KG1 (cell line): Measurements from ENCODE around the gene MAD1L1.

Experiments used
- DNase-seq: peaks from one replicate; lab custom pipeline; 2025; lab: John Stamatoyannopoulos, UW

Gene MAD1L1

GRCh38 chr7:1923409-1924257 is 309.1 kb downstream of the MAD1L1 start:
- DNase-seq, result no peak

- no peak for DNase-seq
Observed at GRCh38 chr7:1922870-1923236, 309.9 kb downstream of the MAD1L1 start.

DNA sequence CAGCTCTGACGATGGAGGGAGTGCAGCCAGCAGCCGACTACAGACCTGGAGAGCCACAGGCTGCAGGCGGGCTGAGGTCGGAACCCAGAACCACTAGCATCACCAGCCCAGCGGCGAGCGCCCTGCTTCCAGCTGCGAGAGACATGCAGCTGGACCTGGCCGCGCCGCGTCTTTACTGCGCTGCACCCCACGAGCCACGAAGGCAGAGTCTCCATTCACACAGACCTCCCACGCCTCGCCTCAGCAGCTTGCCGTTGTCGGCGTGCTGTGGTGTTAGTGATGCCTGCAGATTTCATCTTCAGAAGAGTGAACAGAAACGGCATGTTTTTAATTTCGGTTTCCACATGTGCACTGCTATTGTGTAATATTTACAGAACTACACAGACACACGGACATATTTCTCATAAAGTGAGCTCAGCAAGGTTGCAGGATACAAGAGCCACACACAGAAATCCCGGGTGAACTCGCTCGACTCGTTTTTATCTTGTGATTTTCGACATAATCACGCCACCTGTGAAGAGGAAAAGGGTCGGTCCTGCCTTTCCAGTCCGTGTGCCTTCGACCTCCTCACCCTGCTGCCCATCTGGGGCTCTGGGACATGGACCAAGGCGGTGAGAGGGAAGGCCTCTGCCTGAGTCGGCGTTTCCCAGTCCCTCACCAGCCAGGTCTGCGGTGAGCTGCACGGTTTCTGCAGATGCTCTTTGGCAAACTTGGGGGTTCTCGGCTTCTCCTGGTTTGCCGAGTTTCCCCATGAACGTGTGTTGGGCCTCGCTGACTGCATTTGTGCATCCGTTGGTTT is 310.5 kb downstream of the MAD1L1 start:
- no peak for DNase-seq

DNA sequence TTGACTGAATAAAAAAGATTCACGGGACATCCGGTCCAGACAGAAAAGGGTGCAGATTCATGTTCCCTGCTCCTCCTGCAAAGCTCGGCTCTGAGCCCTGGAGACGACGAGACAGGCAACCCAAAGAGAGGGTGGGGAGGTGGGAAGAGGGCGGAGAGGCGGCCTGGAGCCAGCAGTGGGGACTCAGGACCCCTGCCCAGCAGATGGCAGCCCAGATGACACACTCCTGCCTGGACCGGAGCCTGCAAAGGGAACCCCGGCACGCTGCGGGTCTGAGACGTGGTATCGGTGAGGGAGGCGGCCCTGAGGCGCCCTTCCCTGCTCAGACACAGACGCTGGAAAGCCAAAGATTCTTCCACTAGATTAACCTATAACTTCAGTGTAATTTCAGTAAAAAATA is 311.9 kb downstream of the MAD1L1 start:
- DNase-seq, result no peak

GRCh38 chr7:1920266-1920681 is 312.5 kb downstream of the MAD1L1 start:
- DNase-seq, result no peak

- no peak for DNase-seq
Observed at GRCh38 chr7:1919539-1920265, 313.0 kb downstream of the MAD1L1 start.

GRCh38 chr7:1918881-1919525 is 313.7 kb downstream of the MAD1L1 start:
- DNase-seq, result no peak

DNA sequence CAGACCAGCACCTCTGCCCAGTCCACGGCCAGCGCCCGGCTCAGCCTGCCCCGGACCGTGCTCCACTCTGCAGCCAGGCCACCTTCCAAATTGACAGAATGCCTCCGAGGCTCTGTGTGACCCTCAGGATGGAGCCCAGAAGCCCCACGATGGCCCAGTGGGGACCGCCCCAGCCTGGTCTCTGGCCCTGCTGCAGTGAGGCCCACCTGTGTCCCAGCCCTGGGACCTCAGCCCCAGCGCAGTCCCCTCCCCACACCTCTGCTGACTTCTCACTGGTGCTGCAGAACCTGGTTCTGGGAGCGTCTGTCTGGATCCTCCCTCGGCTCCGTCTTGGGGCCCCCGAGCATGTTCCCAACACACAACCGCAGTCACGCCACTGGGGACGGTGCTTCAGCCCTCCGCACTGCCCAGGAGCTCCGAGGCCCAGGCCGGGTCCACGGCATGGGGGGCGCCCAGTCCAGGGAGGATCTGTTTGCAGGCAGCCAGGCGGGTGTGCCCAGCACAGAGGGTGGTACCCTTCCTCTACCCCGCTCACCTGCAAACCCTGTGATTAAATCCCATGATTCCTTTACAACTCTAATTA is 314.6 kb downstream of the MAD1L1 start:
- DNase-seq, result no peak

DNA sequence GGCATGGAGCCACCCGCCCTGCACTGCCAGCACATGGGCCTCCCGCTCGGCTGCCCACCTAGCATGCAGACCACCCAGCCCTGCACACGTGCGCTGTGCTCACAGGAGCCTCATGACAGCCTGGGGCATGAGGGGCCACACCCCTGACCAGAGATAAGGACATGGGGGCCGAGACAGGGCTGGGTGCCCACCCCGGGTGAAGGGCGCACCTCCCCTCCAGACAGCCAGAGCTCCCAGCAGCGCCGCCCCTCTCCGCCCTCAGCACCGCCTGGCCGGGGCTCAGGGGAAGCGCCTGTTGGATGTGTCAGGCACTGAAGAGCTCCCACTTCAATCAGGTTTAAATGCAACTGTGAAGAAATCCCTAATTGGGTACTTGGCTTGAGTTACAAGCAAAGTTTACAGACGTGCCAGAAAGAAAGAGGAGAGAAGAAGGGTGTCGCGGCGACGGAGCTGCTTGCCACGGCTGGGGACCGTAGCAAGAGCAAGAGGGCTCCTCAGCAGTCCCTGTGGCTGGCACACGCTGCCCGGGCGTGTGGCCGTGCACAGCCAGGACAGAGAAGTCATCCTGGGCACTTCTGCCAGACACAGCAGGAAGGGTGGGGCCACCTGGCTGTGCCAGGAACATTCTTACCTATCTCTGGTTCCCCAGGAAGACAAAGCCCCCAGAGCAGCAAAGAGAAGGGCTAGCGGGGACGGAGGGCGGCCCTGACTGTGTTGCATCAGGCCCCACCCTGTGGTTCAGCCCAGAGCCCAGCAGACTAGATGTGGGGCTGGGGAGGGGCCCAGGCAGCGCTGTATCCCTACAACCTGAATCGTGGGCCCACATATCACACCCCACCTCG is 315.3 kb downstream of the MAD1L1 start:
- DNase-seq, result no peak

- DNase-seq, result no peak
Observed at GRCh38 chr7:1916601-1916970, 316.2 kb downstream of the MAD1L1 start.

DNA sequence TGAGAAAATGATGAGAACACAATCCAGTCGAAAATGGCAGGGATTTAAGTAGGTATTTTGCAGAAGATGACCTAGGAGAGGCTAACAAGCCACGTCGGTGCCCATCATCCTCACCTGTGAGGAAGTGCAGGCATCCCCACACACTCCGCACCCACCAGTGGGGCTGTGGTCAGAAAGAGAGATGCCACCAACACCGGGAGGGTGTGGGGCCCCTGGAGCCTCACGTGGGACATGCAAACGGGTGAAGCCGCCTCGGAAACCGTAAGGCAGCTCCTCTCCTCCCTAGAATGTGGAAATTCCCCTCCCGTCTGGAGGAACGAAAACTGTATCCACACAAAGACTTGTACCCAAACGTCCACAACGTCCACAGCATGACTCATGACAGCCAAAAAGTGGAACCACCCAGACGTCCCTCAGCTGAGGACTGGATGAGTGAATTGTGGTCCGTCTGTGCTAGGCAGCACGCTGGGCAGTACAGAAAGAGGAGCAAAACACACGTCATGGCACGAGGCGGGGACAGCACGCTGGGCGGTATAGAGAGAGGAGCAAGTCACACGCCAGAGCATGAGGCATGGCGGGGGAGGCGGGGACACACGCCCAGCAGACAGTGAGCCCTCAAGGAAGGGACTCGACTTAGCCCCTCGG is 316.7 kb downstream of the MAD1L1 start:
- DNase-seq, result no peak

DNA sequence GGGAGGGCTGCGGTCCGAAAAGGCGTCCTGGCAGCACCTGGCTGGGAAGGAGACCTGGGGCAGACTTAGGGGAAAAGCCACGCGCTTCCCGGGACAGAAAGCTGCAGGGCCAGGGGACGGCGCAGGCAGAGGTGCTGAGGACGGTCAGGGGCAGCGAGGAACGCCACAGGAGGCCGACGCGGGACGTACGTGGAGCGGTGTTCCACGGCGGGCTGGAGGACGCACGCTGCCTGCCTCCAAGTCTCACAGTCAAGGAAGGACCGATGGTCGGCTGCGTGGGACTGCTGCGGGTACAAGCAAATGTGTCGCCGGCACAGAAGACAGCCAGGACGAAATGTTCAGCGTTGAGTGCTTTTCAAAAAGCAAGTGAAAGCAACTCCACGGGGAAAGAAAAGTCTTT is 317.4 kb downstream of the MAD1L1 start:
- no peak for DNase-seq

DNA sequence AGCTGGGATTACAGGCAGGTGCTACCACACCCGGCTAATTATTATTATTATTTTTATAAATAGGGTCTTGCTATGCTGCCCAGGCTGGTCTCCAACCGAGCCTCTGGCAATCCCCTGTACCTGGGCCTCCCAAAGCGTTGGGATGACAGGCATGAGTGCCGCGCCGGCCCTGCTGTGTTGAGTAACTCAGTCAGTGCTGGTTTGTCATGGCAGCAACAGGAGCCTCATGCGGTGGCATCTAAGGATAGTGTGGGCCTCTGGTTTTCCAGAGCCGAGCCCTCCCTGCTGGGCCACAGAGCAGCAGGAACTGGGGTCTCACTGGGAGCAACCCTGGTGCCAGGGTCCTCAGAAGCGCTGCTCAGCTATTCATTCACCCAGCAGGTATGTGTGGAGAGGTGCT is 318.0 kb downstream of the MAD1L1 start:
- DNase-seq, result no peak

GRCh38 chr7:1914321-1914720 is 318.4 kb downstream of the MAD1L1 start:
- no peak for DNase-seq

- no peak for DNase-seq
Observed at GRCh38 chr7:1913466-1914282, 319.1 kb downstream of the MAD1L1 start.

DNA sequence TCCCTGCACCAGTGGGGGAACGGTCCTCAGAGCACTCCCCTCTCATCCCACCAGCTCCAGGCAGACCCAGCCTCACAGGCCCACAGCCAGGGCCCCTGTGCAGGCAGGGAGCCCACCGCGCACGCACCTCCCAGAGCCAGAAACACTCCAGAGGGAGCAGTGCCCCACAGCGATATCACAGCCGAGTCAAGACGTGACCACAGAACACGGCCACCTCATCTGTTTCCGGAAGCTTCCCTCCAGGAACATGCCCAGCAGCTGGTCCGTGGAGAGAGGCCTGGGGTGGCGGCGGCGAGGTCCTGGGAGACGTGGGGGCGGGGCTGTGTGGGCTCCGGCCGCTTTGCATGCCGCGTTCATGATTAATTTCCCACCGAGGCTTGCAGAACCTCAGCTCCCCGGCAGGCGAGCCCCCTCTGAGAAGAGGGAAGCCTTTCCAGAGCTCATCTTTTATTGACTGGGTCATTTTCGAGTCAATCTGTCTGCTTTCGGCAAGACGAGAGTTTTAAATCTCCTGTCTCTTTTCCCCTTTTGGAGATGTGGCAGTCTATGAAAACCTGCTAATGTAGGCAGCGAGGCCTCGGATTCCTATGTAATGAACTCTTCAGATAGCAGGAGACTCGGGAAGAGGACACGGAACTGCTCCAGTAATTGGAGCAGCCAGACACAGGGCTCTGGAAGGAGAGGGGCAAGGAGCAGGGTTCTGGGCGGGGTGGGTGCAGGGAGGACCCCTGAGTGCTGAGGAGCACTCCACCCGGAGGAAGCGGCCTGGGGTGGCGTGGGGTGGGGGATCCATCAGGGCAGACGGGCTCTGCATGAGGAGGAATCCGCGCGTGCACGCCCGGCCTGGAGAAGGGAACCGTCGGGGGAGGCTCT is 319.9 kb downstream of the MAD1L1 start:
- no peak for DNase-seq

DNA sequence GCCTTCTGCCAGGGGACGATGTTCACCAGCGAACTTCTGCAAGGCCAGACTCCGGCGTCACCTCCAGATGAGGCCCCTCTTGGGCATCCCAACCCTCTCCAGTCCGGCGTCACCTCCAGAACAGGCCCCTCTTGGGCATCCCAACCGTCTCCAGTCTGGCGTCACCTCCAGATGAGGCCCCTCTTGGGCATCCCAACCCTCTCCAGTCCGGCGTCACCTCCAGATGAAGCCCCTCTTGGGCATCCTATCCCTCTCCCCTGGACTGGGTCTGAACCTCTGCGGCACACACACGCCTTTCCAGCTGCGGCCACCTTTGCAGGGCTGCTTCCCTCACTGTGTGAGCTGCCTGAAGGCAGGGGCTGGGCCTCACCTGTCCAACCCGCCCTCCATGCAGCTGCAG is 321.2 kb downstream of the MAD1L1 start:
- DNase-seq, result no peak

GRCh38 chr7:1910827-1911226 is 321.9 kb downstream of the MAD1L1 start:
- DNase-seq, result no peak
